Measurements from ENCODE around the gene TRMT1.

Gene TRMT1

GRCh38 chr19:13087795-13088537, 28.6 kb downstream of the TRMT1 start:
- Histone ChIP-seq H4K91ac (ENCODE audit: low read length) (no peak overlapping the region), H3K23ac (ENCODE audit: low read length in 2 of 2) (no peak overlapping the region), H3K4me1 (ENCODE audit: control insufficient read depth, insufficient read depth, low read depth, low read length) (peaks cover 29% of the 10 kb centered on the region), H3K9ac (ENCODE audit: low read length) (no peak overlapping the region), H2BK5ac (ENCODE audit: low read depth, low read length, poor library complexity, severe bottlenecking) (no peak overlapping the region), H3K4ac (ENCODE audit: low read depth in 1 of 2, low read length in 2 of 2) (no peak overlapping the region), H3K27me3 (ENCODE audit: control insufficient read depth in 1 of 2, insufficient read depth in 1 of 2, low read length in 2 of 2) (peaks cover 0 to 32% of the 10 kb centered on the region in 2 experiments), H2AFZ (ENCODE audit: low read depth, low read length) (no peak overlapping the region), H3K27ac (ENCODE audit: low read length, poor library complexity, severe bottlenecking) (no peak overlapping the region), H3K9me3 (ENCODE audit: control insufficient read depth, low read length) (no peaks in the 10 kb centered on the region), H3K79me1 (replicated peaks; ENCODE audit: low read length, poor library complexity, severe bottlenecking) (no peaks in the 10 kb centered on the region), H2BK15ac (ENCODE audit: low read depth, poor library complexity, severe bottlenecking) (no peak overlapping the region), H4K8ac (ENCODE audit: low read length) (no peak overlapping the region), H3K14ac (ENCODE audit: low read length in 2 of 2) (no peak overlapping the region), H3K4me2 (ENCODE audit: low read length, poor library complexity, severe bottlenecking) (no peak overlapping the region), H3K4me3 (ENCODE audit: insufficient read depth in 1 of 2, low read depth in 1 of 2, low read length in 2 of 2) (no peak overlapping the region), H3K36me3 (ENCODE audit: control insufficient read depth in 1 of 2, insufficient read depth in 2 of 2, low read depth in 1 of 2, low read length in 2 of 2) (peaks cover 0 to 76% of the 10 kb centered on the region in 2 experiments), H3K18ac (ENCODE audit: low read depth in 1 of 2, low read length in 2 of 2) (no peak overlapping the region), H2BK120ac (ENCODE audit: low read depth, low read length) (no peak overlapping the region), H2AK5ac (ENCODE audit: low read length, severe bottlenecking) (no peak overlapping the region), H2BK12ac (ENCODE audit: low read length in 2 of 2) (no peak overlapping the region)
- WGBS, result 92% methylated on average over 35 of the region's 37 CpGs
- no peak for DNase-seq

GRCh38 chr19:13087295-13087694, 29.2 kb downstream of the TRMT1 start:
- H3K4me1 ChIP-seq (ENCODE audit: control insufficient read depth, insufficient read depth, low read depth, low read length), result peaks cover 28% of the 10 kb centered on the region
- H3K27ac ChIP-seq (ENCODE audit: low read length, poor library complexity, severe bottlenecking), result no peak overlapping the region
- H3K4me3 ChIP-seq (ENCODE audit: insufficient read depth in 1 of 2, low read depth in 1 of 2, low read length in 2 of 2), result no peak overlapping the region
- H2BK5ac ChIP-seq (ENCODE audit: low read depth, low read length, poor library complexity, severe bottlenecking), result no peak overlapping the region
- peaks cover 0 to 30% of the 10 kb centered on the region in 2 experiments for H3K27me3 ChIP-seq (ENCODE audit: control insufficient read depth in 1 of 2, insufficient read depth in 1 of 2, low read length in 2 of 2)
- no peak overlapping the region for H3K23ac ChIP-seq (ENCODE audit: low read length in 2 of 2)
- peaks cover 0 to 81% of the 10 kb centered on the region in 2 experiments for H3K36me3 ChIP-seq (ENCODE audit: control insufficient read depth in 1 of 2, insufficient read depth in 2 of 2, low read depth in 1 of 2, low read length in 2 of 2)
- H2AFZ ChIP-seq (ENCODE audit: low read depth, low read length), result no peak overlapping the region
- H3K4ac ChIP-seq (ENCODE audit: low read depth in 1 of 2, low read length in 2 of 2), result no peak overlapping the region
- no peak overlapping the region for H3K4me2 ChIP-seq (ENCODE audit: low read length, poor library complexity, severe bottlenecking)
- H3K9me3 ChIP-seq (ENCODE audit: control insufficient read depth, low read length), result no peaks in the 10 kb centered on the region
- no peak overlapping the region for H3K18ac ChIP-seq (ENCODE audit: low read depth in 1 of 2, low read length in 2 of 2)
- H3K79me1 ChIP-seq (replicated peaks; ENCODE audit: low read length, poor library complexity, severe bottlenecking), result no peaks in the 10 kb centered on the region
- WGBS, result 76% methylated on average over 9 of the region's 12 CpGs
- H4K8ac ChIP-seq (ENCODE audit: low read length), result no peak overlapping the region
- no peak overlapping the region for H2BK15ac ChIP-seq (ENCODE audit: low read depth, poor library complexity, severe bottlenecking)
- no peak overlapping the region for H2BK120ac ChIP-seq (ENCODE audit: low read depth, low read length)
- H2BK12ac ChIP-seq (ENCODE audit: low read length in 2 of 2), result peak overlapping the region in 1 of 2 experiments; percentile 45
- no peak overlapping the region for H3K14ac ChIP-seq (ENCODE audit: low read length in 2 of 2)
- no peak for DNase-seq
- no peak overlapping the region for H2AK5ac ChIP-seq (ENCODE audit: low read length, severe bottlenecking)
- H4K91ac ChIP-seq (ENCODE audit: low read length), result no peak overlapping the region
- H3K9ac ChIP-seq (ENCODE audit: low read length), result no peak overlapping the region

GRCh38 chr19:13086341-13086740, 30.2 kb downstream of the TRMT1 start:
- H4K8ac ChIP-seq (ENCODE audit: low read length), result no peak overlapping the region
- H2BK120ac ChIP-seq (ENCODE audit: low read depth, low read length), result no peak overlapping the region
- DNase-seq, result no peak
- no peak overlapping the region for H2BK15ac ChIP-seq (ENCODE audit: low read depth, poor library complexity, severe bottlenecking)
- no peak overlapping the region for H3K27ac ChIP-seq (ENCODE audit: low read length, poor library complexity, severe bottlenecking)
- no peak overlapping the region for H3K9ac ChIP-seq (ENCODE audit: low read length)
- no peaks in the 10 kb centered on the region for H3K79me1 ChIP-seq (replicated peaks; ENCODE audit: low read length, poor library complexity, severe bottlenecking)
- H3K14ac ChIP-seq (ENCODE audit: low read length in 2 of 2), result no peak overlapping the region
- no peak overlapping the region for H3K4me2 ChIP-seq (ENCODE audit: low read length, poor library complexity, severe bottlenecking)
- peaks cover 0 to 29% of the 10 kb centered on the region in 2 experiments for H3K27me3 ChIP-seq (ENCODE audit: control insufficient read depth in 1 of 2, insufficient read depth in 1 of 2, low read length in 2 of 2)
- no peaks in the 10 kb centered on the region for H3K9me3 ChIP-seq (ENCODE audit: control insufficient read depth, low read length)
- H2BK12ac ChIP-seq (ENCODE audit: low read length in 2 of 2), result no peak overlapping the region
- H4K91ac ChIP-seq (ENCODE audit: low read length), result no peak overlapping the region
- H2AFZ ChIP-seq (ENCODE audit: low read depth, low read length), result no peak overlapping the region
- no peak overlapping the region for H2AK5ac ChIP-seq (ENCODE audit: low read length, severe bottlenecking)
- H3K23ac ChIP-seq (ENCODE audit: low read length in 2 of 2), result no peak overlapping the region
- peaks cover 0 to 86% of the 10 kb centered on the region in 2 experiments for H3K36me3 ChIP-seq (ENCODE audit: control insufficient read depth in 1 of 2, insufficient read depth in 2 of 2, low read depth in 1 of 2, low read length in 2 of 2)
- peaks cover 28% of the 10 kb centered on the region for H3K4me1 ChIP-seq (ENCODE audit: control insufficient read depth, insufficient read depth, low read depth, low read length)
- H3K4ac ChIP-seq (ENCODE audit: low read depth in 1 of 2, low read length in 2 of 2), result no peak overlapping the region
- no peak overlapping the region for H3K4me3 ChIP-seq (ENCODE audit: insufficient read depth in 1 of 2, low read depth in 1 of 2, low read length in 2 of 2)
- no peak overlapping the region for H2BK5ac ChIP-seq (ENCODE audit: low read depth, low read length, poor library complexity, severe bottlenecking)
- WGBS, result 83% methylated on average over 2 of the region's 2 CpGs
- H3K18ac ChIP-seq (ENCODE audit: low read depth in 1 of 2, low read length in 2 of 2), result no peak overlapping the region

GRCh38 chr19:13085666-13086065, 30.9 kb downstream of the TRMT1 start:
- no peak overlapping the region for H2BK120ac ChIP-seq (ENCODE audit: low read depth, low read length)
- H3K14ac ChIP-seq (ENCODE audit: low read length in 2 of 2), result no peak overlapping the region
- H3K4ac ChIP-seq (ENCODE audit: low read depth in 1 of 2, low read length in 2 of 2), result no peak overlapping the region
- peak; percentile 21 for DNase-seq
- no peak overlapping the region for H3K23ac ChIP-seq (ENCODE audit: low read length in 2 of 2)
- H3K18ac ChIP-seq (ENCODE audit: low read depth in 1 of 2, low read length in 2 of 2), result no peak overlapping the region
- H3K9ac ChIP-seq (ENCODE audit: low read length), result peak overlapping the region; percentile 15
- no peak overlapping the region for H2BK15ac ChIP-seq (ENCODE audit: low read depth, poor library complexity, severe bottlenecking)
- H3K4me2 ChIP-seq (ENCODE audit: low read length, poor library complexity, severe bottlenecking), result no peak overlapping the region
- H2BK12ac ChIP-seq (ENCODE audit: low read length in 2 of 2), result no peak overlapping the region
- H3K27me3 ChIP-seq (ENCODE audit: control insufficient read depth in 1 of 2, insufficient read depth in 1 of 2, low read length in 2 of 2), result peaks cover 0 to 29% of the 10 kb centered on the region in 2 experiments
- H2AK5ac ChIP-seq (ENCODE audit: low read length, severe bottlenecking), result no peak overlapping the region
- WGBS, result 47% methylated on average over 7 of the region's 7 CpGs
- H3K4me1 ChIP-seq (ENCODE audit: control insufficient read depth, insufficient read depth, low read depth, low read length), result peaks cover 25% of the 10 kb centered on the region
- peaks cover 0 to 87% of the 10 kb centered on the region in 2 experiments for H3K36me3 ChIP-seq (ENCODE audit: control insufficient read depth in 1 of 2, insufficient read depth in 2 of 2, low read depth in 1 of 2, low read length in 2 of 2)
- H3K9me3 ChIP-seq (ENCODE audit: control insufficient read depth, low read length), result no peaks in the 10 kb centered on the region
- H4K8ac ChIP-seq (ENCODE audit: low read length), result no peak overlapping the region
- no peak overlapping the region for H4K91ac ChIP-seq (ENCODE audit: low read length)
- H3K4me3 ChIP-seq (ENCODE audit: insufficient read depth in 1 of 2, low read depth in 1 of 2, low read length in 2 of 2), result no peak overlapping the region
- H3K27ac ChIP-seq (ENCODE audit: low read length, poor library complexity, severe bottlenecking), result no peak overlapping the region
- H2BK5ac ChIP-seq (ENCODE audit: low read depth, low read length, poor library complexity, severe bottlenecking), result no peak overlapping the region
- no peaks in the 10 kb centered on the region for H3K79me1 ChIP-seq (replicated peaks; ENCODE audit: low read length, poor library complexity, severe bottlenecking)
- H2AFZ ChIP-seq (ENCODE audit: low read depth, low read length), result no peak overlapping the region
